ENCODE measurements around the gene COL5A1. TPM values are rescaled to one million over a fixed set of nuclear protein-coding genes. Genes with fewer than 3 reads are reported as not detected.

COL5A1 gene
- total and polyA plus RNA-seq, 11 donors, result 7.6 to 91.3 (median 13.4) TPM

- WGBS, 4 donors, result 71 to 94% (median 74%) methylated on average over 4 to 6 of the region's 6 CpGs
- TF ChIP-seq POLR2A (IDR thresholded peaks at IDR 0.05), result no peak
- TF ChIP-seq CTCF (IDR thresholded peaks at IDR 0.05), result no peak
- H3K4me1 ChIP-seq, result peaks cover 0 to 52% (median 28%) of the 10 kb centered on the region in 12 donors
- DNase-seq (peak in 2 of 5 donors; percentile 22 to 27), ATAC-seq (peak in 1 of 4 donors; percentile 1)
- H3K4me3 ChIP-seq, result no peak overlapping the region
- peaks cover 0 to 8% (median 0%) of the 10 kb centered on the region in 12 donors for H3K9me3 ChIP-seq
- H3K27ac ChIP-seq, result peak overlapping the region in 11 of 12 donors; percentile 60 to 90 (median 76)
- no peaks in the 10 kb centered on the region for H3K27me3 ChIP-seq
- intact Hi-C loops (cut with DNase I), result no loop called here
- H3K36me3 ChIP-seq, result no peaks in the 10 kb centered on the region
Observed at GRCh38 chr9:134661299-134661698, 19.7 kb downstream of the COL5A1 start.

DNA sequence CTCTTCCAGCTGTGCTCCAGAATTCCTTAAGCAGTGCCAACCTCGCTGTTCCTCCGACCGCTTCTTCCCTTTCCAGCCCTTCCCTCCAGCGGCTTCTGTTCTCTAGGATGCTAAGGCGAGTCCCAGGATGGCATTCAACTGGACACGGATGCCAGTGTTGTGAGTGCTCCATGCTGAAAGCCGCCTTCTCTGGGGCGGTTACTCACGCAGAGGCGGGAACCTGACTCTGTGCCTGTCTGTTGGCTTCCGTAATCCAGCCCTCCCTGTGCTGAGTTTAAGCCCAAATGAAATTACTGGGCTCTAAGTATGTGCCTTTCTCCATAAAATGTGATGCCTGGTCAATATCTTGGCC, 20.2 kb downstream of the COL5A1 start:
- peaks cover 0 to 8% (median 0%) of the 10 kb centered on the region in 12 donors for H3K9me3 ChIP-seq
- no peaks in the 10 kb centered on the region for H3K27me3 ChIP-seq
- DNase-seq, result peak in 2 of 5 donors; percentile 43 to 52
- no peak overlapping the region for H3K4me3 ChIP-seq
- intact Hi-C loops (cut with DNase I), result no loop called here
- peak overlapping the region; percentile 56 to 90 (median 74) for H3K27ac ChIP-seq
- ATAC-seq, result peak; percentile 44 to 68 (median 53)
- H3K36me3 ChIP-seq, result no peaks in the 10 kb centered on the region
- 54 to 61% (median 58%) methylated on average over 11 of the region's 11 CpGs for WGBS, 4 donors
- TF ChIP-seq CTCF (IDR thresholded peaks at IDR 0.05), result no peak
- TF ChIP-seq POLR2A (IDR thresholded peaks at IDR 0.05), result no peak
- peaks cover 0 to 52% (median 28%) of the 10 kb centered on the region in 12 donors for H3K4me1 ChIP-seq

GRCh38 chr9:134662143-134662876, 20.7 kb downstream of the COL5A1 start:
- Histone ChIP-seq H3K4me1 (peaks cover 0 to 52% (median 28%) of the 10 kb centered on the region in 12 donors), H3K36me3 (no peaks in the 10 kb centered on the region), H3K9me3 (peaks cover 0 to 8% (median 0%) of the 10 kb centered on the region in 12 donors), H3K27me3 (no peaks in the 10 kb centered on the region), H3K4me3 (no peak overlapping the region), H3K27ac (peak overlapping the region; percentile 56 to 90 (median 74))
- 41 to 49% (median 43%) methylated on average over 17 of the region's 17 CpGs for WGBS, 4 donors
- ATAC-seq, result peak; percentile 92 to 95 (median 92)
- TF ChIP-seq CTCF (IDR thresholded peaks at IDR 0.05), result no peak
- no peak for TF ChIP-seq POLR2A (IDR thresholded peaks at IDR 0.05)
- intact Hi-C loops (cut with DNase I), result no loop called here
- peak; percentile 65 to 84 (median 72) for DNase-seq

- H3K4me1 ChIP-seq, result peaks cover 0 to 47% (median 28%) of the 10 kb centered on the region in 12 donors
- intact Hi-C loops (cut with DNase I), result no loop called here
- peak in 1 of 5 donors; percentile 28 for DNase-seq
Observed at GRCh38 chr9:134663084-134663483, 21.5 kb downstream of the COL5A1 start.

More at GRCh38 chr9:134663084-134663483, 21.5 kb downstream of the COL5A1 start:
- TF ChIP-seq POLR2A (IDR thresholded peaks at IDR 0.05), result no peak
- no peak for TF ChIP-seq CTCF (IDR thresholded peaks at IDR 0.05)
- H3K9me3 ChIP-seq, result peaks cover 0 to 8% (median 0%) of the 10 kb centered on the region in 12 donors
- no peak overlapping the region for H3K4me3 ChIP-seq
- H3K27ac ChIP-seq, result peak overlapping the region in 11 of 12 donors; percentile 60 to 90 (median 76)
- 72 to 83% (median 76%) methylated on average over 10 of the region's 10 CpGs for WGBS, 4 donors
- H3K36me3 ChIP-seq, result no peaks in the 10 kb centered on the region
- H3K27me3 ChIP-seq, result no peaks in the 10 kb centered on the region
- ATAC-seq, result no peak

Data from heart left ventricle (tissue), 16 donors.